T-helper 2 cell treated with Interferon-gamma antibody and Interleukin-4, amounts not matched to agents 5 μg/mL and 100 μg/mL, for 36 hours (primary cell): ENCODE results near the gene ORMDL3.
A peak's percentile ranks its signal among the peaks of the same experiment; 100 is the strongest.
"Not testable (repeated sequence)": the region's sequence is repeated elsewhere in the genome, so short reads cannot be mapped to it uniquely, and the experiment has no call there.

Experiments used
- DNase-seq: peaks from one replicate; pipeline ENCODE4 v3.0.0; 2021; ENCODE audit warnings: low spot score
- H3K27ac Mint-ChIP-seq: one replicate; pipeline ENCODE4 v1.8.0; 2021; ENCODE audit warnings: mild to moderate bottlenecking, mixed read lengths
- H3K27me3 Mint-ChIP-seq: one replicate; pipeline ENCODE4 v1.8.0; 2021; ENCODE audit warnings: low read depth, mixed read lengths
- H3K36me3 Mint-ChIP-seq: one replicate; pipeline ENCODE4 v1.8.0; 2021; ENCODE audit warnings: low read depth, mixed read lengths
- H3K4me1 Mint-ChIP-seq: one replicate; pipeline ENCODE4 v1.8.0; 2021; ENCODE audit warnings: low read depth, mixed read lengths
- H3K4me3 Mint-ChIP-seq: one replicate; pipeline ENCODE4 v1.8.0; 2022; ENCODE audit warnings: mild to moderate bottlenecking, moderate library complexity, mixed read lengths
- H3K9me3 Mint-ChIP-seq: one replicate; pipeline ENCODE4 v1.8.0; 2021; ENCODE audit warnings: mixed read lengths

ORMDL3 gene

DNA sequence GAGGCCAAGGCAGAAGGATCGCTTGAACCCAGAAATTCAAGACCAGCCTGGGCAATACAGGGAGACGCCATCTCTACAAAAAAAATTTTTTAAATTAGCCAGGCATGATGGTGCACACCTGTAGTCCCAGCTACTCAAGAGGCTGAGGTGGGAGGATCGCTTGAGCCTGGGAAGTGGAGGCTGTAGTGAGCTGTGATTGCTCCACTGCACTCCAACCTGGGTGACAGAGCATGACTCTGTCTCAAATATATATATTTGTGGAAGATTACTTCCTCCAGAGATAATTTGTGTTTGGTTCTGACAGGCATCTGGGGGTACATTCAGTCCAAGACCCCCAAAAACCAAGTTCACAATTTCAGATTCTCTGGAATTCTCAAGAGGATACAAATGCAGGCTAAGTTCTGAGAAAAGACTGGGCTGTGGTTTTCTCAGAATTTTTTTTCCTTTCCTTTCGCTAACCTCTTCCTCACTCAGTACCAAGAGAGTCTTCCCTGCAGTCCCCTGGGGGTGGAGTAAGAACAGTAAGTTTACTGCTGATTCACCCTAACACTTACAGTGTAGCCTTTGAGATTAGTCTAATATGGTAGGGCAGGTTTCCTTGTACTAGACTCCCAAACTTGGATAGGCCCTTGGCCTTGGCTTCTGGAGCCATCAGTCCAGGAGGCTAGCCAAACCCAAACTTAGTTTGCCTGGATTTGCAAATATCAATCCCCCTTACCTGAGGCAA lies 24.1 kb downstream of the ORMDL3 start:
- H3K4me1 Mint-ChIP-seq = peaks cover 26% of the 10 kb centered on the region
- H3K4me3 Mint-ChIP-seq = peak overlapping the region; percentile 72
- no peaks in the 10 kb centered on the region for H3K27me3 Mint-ChIP-seq
- H3K9me3 Mint-ChIP-seq = no peaks in the 10 kb centered on the region
- H3K36me3 Mint-ChIP-seq = peaks cover 55% of the 10 kb centered on the region
- peak overlapping the region; percentile 83 for H3K27ac Mint-ChIP-seq
- DNase-seq = peak; percentile 36

DNA sequence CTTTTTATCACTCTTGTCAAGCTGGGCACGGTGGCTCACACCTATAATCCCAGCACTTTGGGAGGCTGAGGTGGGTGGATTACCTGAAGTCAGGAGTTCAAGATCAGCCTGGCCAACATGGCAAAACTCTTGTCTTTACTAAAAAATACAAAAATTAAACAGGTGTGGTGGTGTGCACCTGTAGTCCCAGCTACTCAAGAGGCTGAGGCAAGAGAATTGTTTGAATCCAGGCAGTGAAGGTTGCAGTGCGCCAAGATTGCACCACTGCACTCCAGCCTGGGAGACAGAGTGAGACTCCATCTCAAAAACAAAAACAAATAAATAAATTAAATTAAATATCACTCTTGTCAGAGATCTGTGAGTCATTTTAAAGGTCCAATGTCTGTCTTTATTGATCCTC lies 25.4 kb downstream of the ORMDL3 start:
- H3K36me3 Mint-ChIP-seq = peaks cover 51% of the 10 kb centered on the region
- not testable (repeated sequence) for DNase-seq, H3K9me3 Mint-ChIP-seq, H3K27ac Mint-ChIP-seq, H3K27me3 Mint-ChIP-seq, H3K4me3 Mint-ChIP-seq
- H3K4me1 Mint-ChIP-seq = peaks cover 26% of the 10 kb centered on the region

DNA sequence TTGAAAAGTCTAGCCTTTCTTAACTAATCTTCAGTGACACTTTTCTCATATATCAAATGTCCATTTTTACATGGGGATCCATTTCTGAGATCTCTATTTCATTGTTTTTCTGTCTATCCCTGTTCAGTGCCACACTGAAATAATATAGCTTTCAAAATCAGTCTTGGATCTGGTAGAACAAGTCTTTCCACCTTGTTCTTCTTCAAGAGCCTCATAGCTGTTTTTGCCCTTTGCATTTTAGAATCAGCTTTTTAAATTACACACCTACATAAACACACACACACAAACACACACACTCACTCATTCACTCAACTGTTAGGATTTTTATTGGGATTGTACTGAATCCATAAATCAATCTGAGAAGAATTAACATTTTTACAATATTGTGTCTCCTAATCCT lies 28.2 kb downstream of the ORMDL3 start:
- Mint-ChIP-seq H3K9me3 (no peaks in the 10 kb centered on the region), H3K27ac (no peak overlapping the region), H3K4me1 (peaks cover 25% of the 10 kb centered on the region), H3K27me3 (no peaks in the 10 kb centered on the region), H3K4me3 (no peak overlapping the region), H3K36me3 (peaks cover 26% of the 10 kb centered on the region)
- no peak for DNase-seq

DNA sequence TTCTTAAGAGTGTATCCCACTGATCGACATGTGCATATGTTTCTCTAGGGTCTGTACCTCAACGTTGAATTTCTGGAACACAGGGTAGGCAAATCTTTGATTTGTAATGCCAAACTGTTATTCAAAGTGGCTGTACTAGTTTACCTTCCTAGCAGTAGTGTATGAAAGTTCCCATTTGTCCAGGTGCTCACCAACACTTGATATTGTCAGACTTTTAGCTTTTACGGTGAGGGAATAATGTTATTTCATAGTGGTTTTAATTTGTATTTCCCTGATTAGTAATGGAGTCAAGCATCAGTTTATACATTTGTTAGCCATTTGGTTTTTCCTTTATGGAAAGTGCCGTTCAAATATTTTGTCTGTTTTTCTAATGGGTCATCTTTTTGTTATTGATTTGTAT lies 29.3 kb downstream of the ORMDL3 start:
- Mint-ChIP-seq H3K4me3 (no peak overlapping the region), H3K36me3 (peaks cover 21% of the 10 kb centered on the region), H3K9me3 (no peaks in the 10 kb centered on the region), H3K27ac (no peak overlapping the region), H3K4me1 (peaks cover 18% of the 10 kb centered on the region), H3K27me3 (no peaks in the 10 kb centered on the region)
- no peak for DNase-seq

DNA sequence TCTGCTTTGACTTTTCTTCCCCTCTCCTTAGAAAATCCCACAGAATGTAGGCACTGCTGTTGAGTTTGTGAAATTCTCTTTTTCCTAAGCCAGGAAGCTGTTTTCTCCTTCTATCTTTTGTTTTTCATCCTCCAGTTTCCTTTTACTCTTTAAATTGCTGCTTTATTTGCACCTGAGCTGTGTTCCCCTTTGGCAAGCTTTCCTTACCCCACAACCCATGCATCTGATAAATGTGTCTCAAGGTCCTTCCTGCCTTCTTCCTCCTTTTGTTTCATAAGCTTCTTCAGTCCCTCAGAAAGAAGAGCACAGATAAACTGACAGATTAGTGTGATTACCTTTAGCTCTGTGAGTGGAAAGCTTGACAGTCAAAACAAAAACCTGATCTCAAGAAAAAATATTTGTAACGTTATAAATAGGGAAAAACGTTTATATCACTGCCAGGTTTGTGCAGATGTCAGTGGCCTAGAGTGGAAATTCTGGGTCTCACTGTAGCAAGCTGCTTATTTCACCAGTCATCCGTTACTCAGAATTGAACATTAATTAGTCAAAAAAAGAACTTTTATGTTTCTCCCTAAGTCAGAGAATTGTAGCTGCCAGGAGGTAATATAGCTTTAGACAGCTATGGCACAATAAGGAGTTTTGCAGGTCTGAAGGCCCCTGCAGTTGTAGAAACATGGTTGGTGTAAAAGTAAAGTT lies 32.6 kb downstream of the ORMDL3 start:
- DNase-seq = no peak
- peaks cover 9% of the 10 kb centered on the region for H3K36me3 Mint-ChIP-seq
- H3K4me3 Mint-ChIP-seq = peak overlapping the region; percentile 30
- no peaks in the 10 kb centered on the region for H3K27me3 Mint-ChIP-seq
- H3K9me3 Mint-ChIP-seq = no peaks in the 10 kb centered on the region
- peak overlapping the region; percentile 81 for H3K27ac Mint-ChIP-seq
- H3K4me1 Mint-ChIP-seq = peaks cover 13% of the 10 kb centered on the region

DNA sequence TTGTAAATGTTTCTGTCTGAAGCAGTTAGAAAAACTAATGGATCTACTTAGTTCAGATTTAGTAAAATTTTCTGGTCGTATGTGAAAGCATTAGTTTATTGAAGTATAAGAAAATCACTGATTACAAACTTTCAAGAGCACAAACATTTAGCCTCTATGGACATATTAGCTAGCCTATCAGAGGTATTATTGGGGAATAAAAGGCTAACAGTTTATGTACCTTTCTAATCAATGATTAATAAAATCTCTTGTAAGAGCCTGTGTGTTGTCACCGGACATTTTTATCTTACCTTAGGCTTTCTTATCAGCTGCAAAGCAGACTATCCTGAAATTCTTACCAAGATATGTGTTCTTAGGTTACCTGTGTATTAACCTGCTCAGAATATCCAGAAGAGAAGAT lies 38.2 kb downstream of the ORMDL3 start:
- no peaks in the 10 kb centered on the region for H3K27me3 Mint-ChIP-seq
- no peaks in the 10 kb centered on the region for H3K4me1 Mint-ChIP-seq

DNA sequence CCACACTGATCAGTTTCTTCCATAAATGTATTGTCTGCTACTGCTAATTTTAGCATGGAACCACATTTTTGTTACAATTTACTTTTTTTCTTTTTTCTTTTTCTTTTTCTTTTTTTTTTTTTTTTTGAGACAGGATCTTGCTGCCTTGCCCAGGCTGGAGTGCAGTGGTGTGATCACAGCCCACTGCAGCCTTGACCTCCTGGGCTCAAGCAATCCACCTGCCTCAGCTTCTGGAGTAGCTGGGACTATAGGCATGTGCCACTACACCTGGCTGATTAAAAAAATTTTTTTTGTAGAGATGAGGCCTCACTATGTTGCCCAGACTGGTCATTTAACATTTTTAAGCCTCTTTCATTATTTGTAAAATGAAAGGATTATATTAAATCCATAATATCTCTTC lies 40.3 kb downstream of the ORMDL3 start:
- H3K27ac Mint-ChIP-seq = no peak overlapping the region
- no peak overlapping the region for H3K4me3 Mint-ChIP-seq
- no peaks in the 10 kb centered on the region for H3K4me1 Mint-ChIP-seq
- H3K36me3 Mint-ChIP-seq = no peaks in the 10 kb centered on the region
- no peaks in the 10 kb centered on the region for H3K9me3 Mint-ChIP-seq
- peaks cover 1% of the 10 kb centered on the region for H3K27me3 Mint-ChIP-seq
- DNase-seq = no peak

More for the DNA sequence above, 38.2 kb downstream of the ORMDL3 start:
- Mint-ChIP-seq H3K36me3 (no peaks in the 10 kb centered on the region), H3K9me3 (no peaks in the 10 kb centered on the region), H3K4me3 (no peak overlapping the region), H3K27ac (no peak overlapping the region)
- DNase-seq = no peak

DNA sequence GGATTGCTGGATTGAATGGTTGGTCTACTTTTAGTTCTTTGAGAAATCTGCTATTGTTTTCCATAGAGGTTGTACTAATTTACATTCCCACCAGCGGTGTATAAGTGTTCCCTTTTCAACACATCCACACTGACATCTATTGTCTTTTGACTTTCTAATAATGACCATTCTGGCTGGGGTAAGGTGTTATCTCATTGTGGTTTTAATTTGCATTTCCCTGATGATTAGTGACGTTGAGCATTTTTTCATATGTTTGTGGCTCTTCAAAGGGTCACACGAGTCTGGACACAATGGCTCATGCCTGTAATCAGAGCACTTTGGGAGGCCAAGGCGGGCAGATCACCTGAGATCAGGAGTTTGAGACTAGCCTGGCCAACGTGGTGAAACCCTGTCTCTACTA lies 41.3 kb downstream of the ORMDL3 start:
- not testable (repeated sequence) for H3K36me3 Mint-ChIP-seq, H3K4me1 Mint-ChIP-seq

DNA sequence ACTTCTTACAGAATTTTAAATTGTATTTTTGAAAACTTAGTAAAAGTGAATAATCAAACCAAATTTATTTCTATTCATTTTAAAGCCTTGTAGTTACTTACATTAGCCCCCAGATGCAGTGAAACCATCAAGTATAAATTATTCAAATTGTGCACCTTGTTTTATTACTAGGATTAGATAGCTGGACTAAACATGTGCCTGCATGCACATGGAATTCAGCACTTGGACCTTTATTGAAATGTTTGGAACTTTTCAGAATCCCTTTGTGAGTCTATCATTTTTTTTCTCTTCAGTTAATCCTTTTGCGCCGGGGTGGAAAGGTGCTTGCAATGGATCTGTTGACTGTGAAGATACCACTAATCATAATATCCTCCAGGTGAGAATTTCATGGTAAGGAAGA lies 54.6 kb downstream of the ORMDL3 start:
- Mint-ChIP-seq H3K27me3 (peaks cover 12% of the 10 kb centered on the region), H3K4me3 (no peak overlapping the region), H3K9me3 (no peaks in the 10 kb centered on the region), H3K36me3 (no peaks in the 10 kb centered on the region), H3K4me1 (peaks cover under 1% of the 10 kb centered on the region), H3K27ac (no peak overlapping the region)
- DNase-seq = no peak

More for the DNA sequence above, 41.3 kb downstream of the ORMDL3 start:
- not testable (repeated sequence) for H3K27me3 Mint-ChIP-seq, H3K27ac Mint-ChIP-seq, DNase-seq, H3K9me3 Mint-ChIP-seq, H3K4me3 Mint-ChIP-seq

DNA sequence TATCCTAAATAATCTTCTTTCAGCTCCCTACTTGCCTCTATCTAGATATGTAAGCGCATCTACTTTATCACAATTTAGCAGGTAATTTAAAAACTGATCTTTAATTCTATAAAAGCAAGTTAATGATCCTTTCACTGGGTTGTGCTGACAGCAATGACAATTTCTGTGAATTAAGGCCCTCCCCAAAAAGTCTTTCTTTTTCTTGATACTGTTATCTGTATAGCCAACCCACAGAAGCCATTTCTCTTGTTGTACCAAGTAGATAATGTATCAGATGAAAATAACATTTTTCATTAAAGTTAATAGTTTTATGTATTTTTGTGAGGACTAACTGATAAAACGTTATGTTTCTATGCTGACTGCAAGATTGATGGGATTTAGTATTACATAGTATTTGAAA lies 55.6 kb downstream of the ORMDL3 start:
- H3K27ac Mint-ChIP-seq = no peak overlapping the region
- no peak for DNase-seq
- H3K9me3 Mint-ChIP-seq = peaks cover 3% of the 10 kb centered on the region
- peaks cover 8% of the 10 kb centered on the region for H3K27me3 Mint-ChIP-seq
- H3K36me3 Mint-ChIP-seq = no peaks in the 10 kb centered on the region
- peaks cover 10% of the 10 kb centered on the region for H3K4me1 Mint-ChIP-seq
- no peak overlapping the region for H3K4me3 Mint-ChIP-seq
